Activated CD8-positive, alpha-beta T cell treated with anti-CD3 and anti-CD28 coated beads for 36 hours (primary cell): Measurements from ENCODE around the gene TNIK. TPM values are rescaled to one million over a fixed set of nuclear protein-coding genes. Genes with fewer than 3 reads are reported as not detected.

ENCODE experiments used
- ATAC-seq: fragments of 200-7000 bp; cut with Tn5 transposase; one replicate; pipeline ENCODE4 v1.10.0; 2021; ENCODE audit warnings: mild to moderate bottlenecking, moderate library complexity
- CTCF ChIA-PET: fragments of 350-600 bp; sonication (Branson Sonifier 250); formaldehyde crosslinking; loops from one replicate; lab custom pipeline; 2021; ENCODE audit warnings: antibody characterized with exemption; lab: Charles Lee
- POLR2A ChIA-PET: fragments of 350-600 bp; sonication (Branson Sonifier 250); formaldehyde crosslinking; loops from one replicate; lab custom pipeline; 2021; ENCODE audit warnings: antibody characterized with exemption; lab: Charles Lee
- DNase-seq: peaks from one replicate; pipeline ENCODE4 v3.0.0-alpha.2; 2020
- H3K27ac Mint-ChIP-seq: one replicate; pipeline ENCODE4 v1.8.0; 2021; ENCODE audit warnings: mild to moderate bottlenecking, mixed read lengths
- H3K27me3 Mint-ChIP-seq: one replicate; pipeline ENCODE4 v1.8.0; 2021; ENCODE audit warnings: mixed read lengths
- H3K36me3 Mint-ChIP-seq: one replicate; pipeline ENCODE4 v1.8.0; 2021; ENCODE audit warnings: low read depth, mixed read lengths
- H3K4me1 Mint-ChIP-seq: one replicate; pipeline ENCODE4 v1.8.0; 2021; ENCODE audit warnings: low read depth, mixed read lengths
- H3K4me3 Mint-ChIP-seq: one replicate; pipeline ENCODE4 v1.8.0; 2021; ENCODE audit warnings: mild to moderate bottlenecking, moderate library complexity, mixed read lengths
- H3K9me3 Mint-ChIP-seq: one replicate; pipeline ENCODE4 v1.8.0; 2021; ENCODE audit warnings: mixed read lengths
- intact Hi-C: fragments of 100-400 bp; cut with micrococcal nuclease; formaldehyde crosslinking; loops from one replicate; pipeline ENCODE4 v1.10.0; 2022
- total RNA-seq, 2 experiments: library from RNA; stranded (reverse); gene quantifications; one replicate each; pipeline ENCODE4 v1.2.3, GENCODE V29; 2021
- TF ChIP-seq, protein P1 (sequence below): fragments of 200-600 bp; IDR thresholded peaks from one replicate; pipeline ENCODE4 v1.8.0; 2022; ENCODE audit warnings: antibody characterized with exemption, mild to moderate bottlenecking

TNIK gene
- total RNA-seq, 2 experiments from 2014 or later, result 25.1 to 28.8 TPM

DNA sequence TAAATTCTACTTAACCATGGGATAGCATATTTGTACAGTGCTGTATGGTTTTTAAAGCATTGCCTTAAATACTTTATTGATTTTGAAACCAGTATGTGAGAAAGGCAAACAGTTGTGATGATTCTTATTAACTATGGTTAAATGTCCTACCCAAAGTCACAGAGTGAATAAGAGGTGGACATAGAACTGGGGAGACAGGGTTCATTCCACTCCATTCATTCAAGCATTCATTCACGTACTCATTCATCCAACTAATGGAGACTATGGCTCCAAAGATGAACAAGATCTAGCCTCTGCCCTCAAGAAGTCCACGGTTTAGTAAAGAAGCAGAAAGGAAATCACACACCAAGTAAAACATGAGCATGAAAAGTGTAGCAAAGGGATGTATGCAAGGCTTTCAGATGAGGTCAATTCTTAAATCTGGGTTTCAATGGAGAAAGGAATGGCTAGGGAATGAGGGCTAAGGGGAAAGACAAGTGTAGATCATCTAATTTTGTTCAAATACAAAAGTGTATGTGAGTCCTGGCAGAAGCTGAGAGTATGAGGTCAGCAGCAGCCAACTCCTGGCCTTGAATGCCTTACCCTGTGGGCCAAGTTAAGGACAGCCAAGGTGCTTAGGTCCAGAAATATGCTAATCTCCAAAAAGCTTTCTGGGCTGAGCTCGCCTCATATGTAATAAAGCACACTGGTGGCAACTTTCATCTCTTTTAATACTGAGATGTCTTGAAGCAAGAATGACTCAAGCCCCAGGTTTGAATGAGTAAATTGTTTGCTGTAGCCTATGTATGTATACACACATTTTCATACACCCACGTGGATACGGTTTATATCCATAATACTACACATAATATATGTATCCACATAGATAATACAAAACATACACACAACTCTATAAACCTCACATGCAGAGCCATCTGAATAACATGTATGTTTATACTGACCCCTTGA lies 4.3 kb downstream of the TNIK start:
- DNase-seq (no peak), ATAC-seq (no peak)
- Mint-ChIP-seq H3K27me3 (no peaks in the 10 kb centered on the region), H3K9me3 (no peaks in the 10 kb centered on the region), H3K4me3 (no peak overlapping the region), H3K4me1 (peaks cover 33% of the 10 kb centered on the region), H3K27ac (peak overlapping the region; percentile 3), H3K36me3 (no peaks in the 10 kb centered on the region)
- ChIA-PET POLR2A (no interaction called here), CTCF (interaction anchor here (0.6 to 2.6 kb wide), 3 partner anchors 108 to 293 kb away, joined by 3 to 9 read pairs (median 3); no protein-coding TSS in a partner anchor)
- intact Hi-C loops, result loop anchor here (5.0 to 10.0 kb wide), 2 partner anchors 106 to 291 kb away; no protein-coding TSS in a partner anchor
- TF ChIP-seq, protein P1, sequence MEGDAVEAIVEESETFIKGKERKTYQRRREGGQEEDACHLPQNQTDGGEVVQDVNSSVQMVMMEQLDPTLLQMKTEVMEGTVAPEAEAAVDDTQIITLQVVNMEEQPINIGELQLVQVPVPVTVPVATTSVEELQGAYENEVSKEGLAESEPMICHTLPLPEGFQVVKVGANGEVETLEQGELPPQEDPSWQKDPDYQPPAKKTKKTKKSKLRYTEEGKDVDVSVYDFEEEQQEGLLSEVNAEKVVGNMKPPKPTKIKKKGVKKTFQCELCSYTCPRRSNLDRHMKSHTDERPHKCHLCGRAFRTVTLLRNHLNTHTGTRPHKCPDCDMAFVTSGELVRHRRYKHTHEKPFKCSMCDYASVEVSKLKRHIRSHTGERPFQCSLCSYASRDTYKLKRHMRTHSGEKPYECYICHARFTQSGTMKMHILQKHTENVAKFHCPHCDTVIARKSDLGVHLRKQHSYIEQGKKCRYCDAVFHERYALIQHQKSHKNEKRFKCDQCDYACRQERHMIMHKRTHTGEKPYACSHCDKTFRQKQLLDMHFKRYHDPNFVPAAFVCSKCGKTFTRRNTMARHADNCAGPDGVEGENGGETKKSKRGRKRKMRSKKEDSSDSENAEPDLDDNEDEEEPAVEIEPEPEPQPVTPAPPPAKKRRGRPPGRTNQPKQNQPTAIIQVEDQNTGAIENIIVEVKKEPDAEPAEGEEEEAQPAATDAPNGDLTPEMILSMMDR, result no peak

- no peak overlapping the region for H3K4me3 Mint-ChIP-seq
- no peak for DNase-seq
- no peaks in the 10 kb centered on the region for H3K27me3 Mint-ChIP-seq
- TF ChIP-seq, protein P1, result no peak
- intact Hi-C loops, result loop anchor here (10.0 kb wide), 1 partner anchor 289 kb away; no protein-coding TSS in a partner anchor
- CTCF ChIA-PET, result interaction anchor here (0.8 to 1.4 kb wide), 4 partner anchors 9 to 86 kb away, joined by 3 read pairs; no protein-coding TSS in a partner anchor
- no peak for ATAC-seq
- no peaks in the 10 kb centered on the region for H3K9me3 Mint-ChIP-seq
- no peak overlapping the region for H3K27ac Mint-ChIP-seq
- H3K36me3 Mint-ChIP-seq, result no peaks in the 10 kb centered on the region
- POLR2A ChIA-PET, result no interaction called here
- H3K4me1 Mint-ChIP-seq, result peaks cover 37% of the 10 kb centered on the region
Measured at GRCh38 chr3:171454041-171454440, 6.2 kb downstream of the TNIK start.

GRCh38 chr3:171453180-171453886 lies 6.9 kb downstream of the TNIK start:
- intact Hi-C loops, result loop anchor here (10.0 kb wide), 1 partner anchor 289 kb away; no protein-coding TSS in a partner anchor
- DNase-seq (peak; percentile 33), ATAC-seq (no peak)
- H3K4me1 Mint-ChIP-seq, result peaks cover 41% of the 10 kb centered on the region
- H3K27me3 Mint-ChIP-seq, result no peaks in the 10 kb centered on the region
- no peak overlapping the region for H3K4me3 Mint-ChIP-seq
- CTCF ChIA-PET, result interaction anchor here (0.8 to 1.5 kb wide), 5 partner anchors 8 to 85 kb away, joined by 3 read pairs; no protein-coding TSS in a partner anchor
- H3K9me3 Mint-ChIP-seq, result no peaks in the 10 kb centered on the region
- no peaks in the 10 kb centered on the region for H3K36me3 Mint-ChIP-seq
- H3K27ac Mint-ChIP-seq, result no peak overlapping the region
- TF ChIP-seq, protein P1, result peak; percentile 28
- POLR2A ChIA-PET, result no interaction called here

- intact Hi-C loops, result loop anchor here (10.0 kb wide), 1 partner anchor 288 kb away; no protein-coding TSS in a partner anchor
- H3K9me3 Mint-ChIP-seq, result no peaks in the 10 kb centered on the region
- POLR2A ChIA-PET, result no interaction called here
- CTCF ChIA-PET, result interaction anchor here (1.0 to 1.5 kb wide), 5 partner anchors 8 to 121 kb away, joined by 3 to 4 read pairs (median 3); partner anchors contain the start of gene TNIK
- ATAC-seq (no peak), DNase-seq (no peak)
- no peaks in the 10 kb centered on the region for H3K27me3 Mint-ChIP-seq
- H3K36me3 Mint-ChIP-seq, result no peaks in the 10 kb centered on the region
- no peak overlapping the region for H3K27ac Mint-ChIP-seq
- H3K4me1 Mint-ChIP-seq, result peaks cover 38% of the 10 kb centered on the region
- H3K4me3 Mint-ChIP-seq, result no peak overlapping the region
- TF ChIP-seq, protein P1, result no peak
Measured at GRCh38 chr3:171452328-171452727, 7.9 kb downstream of the TNIK start.
